IMR-90 (cell line): ENCODE results near the gene HSPD1. TPM values are rescaled to one million over a fixed set of nuclear protein-coding genes. Genes with fewer than 3 reads are reported as not detected.

ENCODE experiments used
- ATAC-seq: fragments of 200-7000 bp; cut with Tn5 transposase; 2 replicates; pipeline ENCODE4 v1.9.1; 2020; ENCODE audit warnings: low read depth, mild to moderate bottlenecking, moderate library complexity
- BruUV-seq: library from RNA; stranded (reverse); fragments of 400-500 nt; replicated peaks from 2 replicates; lab custom pipeline; 2021; lab: Mats Ljungman, UMichigan
- CTCF ChIA-PET: fragments of 300-600 bp; formaldehyde crosslinking; extraction: SDS; loops from one replicate; lab custom pipeline; 2021; ENCODE audit warnings: antibody characterized with exemption; lab: Yijun Ruan, JAX
- POLR2A ChIA-PET: fragments of 300-600 bp; sonication (Branson Sonifier 250); formaldehyde crosslinking; loops from one replicate; lab custom pipeline; 2022; ENCODE audit warnings: antibody characterized with exemption; ENCODE audit not compliant: unreplicated experiment; lab: Charles Lee
- DNase-seq: peaks from one replicate; pipeline ENCODE4 v3.0.0; 2013
- H2AFZ ChIP-seq: replicated peaks from 2 replicates; pipeline ENCODE3; 2013; ENCODE audit warnings: low read length, mild to moderate bottlenecking; ENCODE audit not compliant: poor library complexity
- H2AK5ac ChIP-seq: 2 replicates; pipeline ENCODE4 v1.6.1; 2013; ENCODE audit warnings: low read depth, low read length, inconsistent platforms
- H2AK9ac ChIP-seq: replicated peaks from 2 replicates; pipeline ENCODE3; 2013; ENCODE audit warnings: mild to moderate bottlenecking, low read depth, low read length, moderate library complexity; ENCODE audit not compliant: poor library complexity
- H2BK120ac ChIP-seq: 2 replicates; pipeline ENCODE4 v1.6.1; 2013; ENCODE audit warnings: low read depth, low read length, inconsistent platforms
- H2BK15ac ChIP-seq: 3 replicates; pipeline ENCODE4 v1.6.1; 2013; ENCODE audit warnings: low read depth, low read length, inconsistent platforms
- H2BK20ac ChIP-seq: 2 replicates; pipeline ENCODE4 v1.6.1; 2013; ENCODE audit warnings: low read depth, mild to moderate bottlenecking, inconsistent platforms, low read length, moderate library complexity
- H2BK5ac ChIP-seq: 2 replicates; pipeline ENCODE4 v1.6.1; 2013; ENCODE audit warnings: mild to moderate bottlenecking, low read depth, low read length, inconsistent platforms; ENCODE audit not compliant: poor library complexity, severe bottlenecking
- H3K14ac ChIP-seq: replicated peaks from 2 replicates; pipeline ENCODE4 v1.6.1; 2013; ENCODE audit warnings: low read depth, low read length, inconsistent platforms
- H3K18ac ChIP-seq: 2 replicates; pipeline ENCODE4 v1.6.1; 2013; ENCODE audit warnings: low read depth, low read length, control low read depth
- H3K23ac ChIP-seq: 2 replicates; pipeline ENCODE4 v1.6.1; 2013; ENCODE audit warnings: low read depth, low read length, inconsistent platforms
- H3K27ac ChIP-seq: 2 replicates; pipeline ENCODE4 v1.5.1; 2013; ENCODE audit warnings: mild to moderate bottlenecking, control low read depth, low read length; ENCODE audit not compliant: insufficient read depth
- H3K27me3 ChIP-seq: 2 replicates; pipeline ENCODE4 v1.6.1; 2013; ENCODE audit warnings: low read length; ENCODE audit not compliant: control insufficient read depth, insufficient read depth
- H3K36me3 ChIP-seq: 2 replicates; pipeline ENCODE4 v1.6.1; 2013; ENCODE audit warnings: low read length, mixed read lengths; ENCODE audit not compliant: control insufficient read depth, insufficient read depth
- H3K4ac ChIP-seq: 2 replicates; pipeline ENCODE4 v1.6.1; 2013; ENCODE audit warnings: low read depth, low read length, inconsistent platforms
- H3K4me1 ChIP-seq: 2 replicates; pipeline ENCODE4 v1.6.1; 2013; ENCODE audit warnings: low read length, mixed read lengths; ENCODE audit not compliant: control insufficient read depth, insufficient read depth
- H3K4me2 ChIP-seq: 2 replicates; pipeline ENCODE4 v1.6.1; 2013; ENCODE audit warnings: low read depth, mild to moderate bottlenecking, control low read depth, low read length, moderate library complexity
- H3K4me3 ChIP-seq: 2 replicates; pipeline ENCODE4 v1.5.1; 2013; ENCODE audit warnings: low read depth, mild to moderate bottlenecking, control low read depth, low read length, moderate library complexity; ENCODE audit not compliant: insufficient read depth
- H3K56ac ChIP-seq: 2 replicates; pipeline ENCODE4 v1.6.1; 2013; ENCODE audit warnings: low read length, inconsistent platforms; ENCODE audit not compliant: insufficient read depth; ENCODE audit errors: extremely low read depth
- H3K79me1 ChIP-seq, 2 experiments: 2 replicates each; pipeline ENCODE4 v1.6.1; 2013; ENCODE audit warnings: low read length in 2 of 2, inconsistent platforms in 1 of 2, low read depth in 1 of 2
- H3K9ac ChIP-seq: 2 replicates; pipeline ENCODE4 v1.6.1; 2013; ENCODE audit warnings: low read depth, low read length, control low read depth
- H3K9me1 ChIP-seq: 2 replicates; pipeline ENCODE4 v1.6.1; 2013; ENCODE audit warnings: low read length, inconsistent platforms; ENCODE audit not compliant: insufficient read depth
- H3K9me3 ChIP-seq: 2 replicates; pipeline ENCODE4 v1.6.1; 2013; ENCODE audit warnings: low read length; ENCODE audit not compliant: control insufficient read depth, insufficient read depth
- H4K20me1 ChIP-seq: 2 replicates; pipeline ENCODE4 v1.6.1; 2013; ENCODE audit warnings: low read length, inconsistent platforms; ENCODE audit not compliant: insufficient read depth
- H4K5ac ChIP-seq: 2 replicates; pipeline ENCODE4 v1.6.1; 2013; ENCODE audit warnings: mild to moderate bottlenecking, low read depth, low read length, control low read depth
- H4K8ac ChIP-seq, 2 experiments: 2 replicates each; pipeline ENCODE4 v1.6.1; 2013; ENCODE audit warnings: low read depth in 2 of 2, low read length in 2 of 2, control low read depth in 1 of 2, inconsistent platforms in 1 of 2
- H4K91ac ChIP-seq: 2 replicates; pipeline ENCODE4 v1.6.1; 2013; ENCODE audit warnings: low read depth, low read length, inconsistent platforms; ENCODE audit not compliant: insufficient read depth
- CEBPB ChIP-seq: IDR thresholded peaks from 2 replicates; pipeline ENCODE4 v1.6.1; 2012; ENCODE audit warnings: low read depth, low read length, improper control_type of control experiment
- FOS ChIP-seq: fragments of 150-350 bp; IDR thresholded peaks from 2 replicates; pipeline ENCODE4 v1.6.1; 2016; ENCODE audit warnings: low read depth, low read length
- MAZ ChIP-seq: IDR thresholded peaks from 2 replicates; pipeline ENCODE4 v1.6.1; 2012; ENCODE audit warnings: low read depth, mild to moderate bottlenecking, low read length, improper control_type of control experiment, moderate library complexity, borderline replicate concordance
- MXI1 ChIP-seq: IDR thresholded peaks from 2 replicates; pipeline ENCODE4 v1.6.1; 2012; ENCODE audit warnings: low read depth, mild to moderate bottlenecking, low read length, moderate library complexity, borderline replicate concordance
- POLR2A ChIP-seq: IDR thresholded peaks from 2 replicates; pipeline ENCODE4 v1.6.1; 2012; ENCODE audit warnings: mild to moderate bottlenecking, low read depth, low read length
- RCOR1 ChIP-seq: IDR thresholded peaks from 2 replicates; pipeline ENCODE4 v1.6.1; 2012; ENCODE audit warnings: mild to moderate bottlenecking, low read length, improper control_type of control experiment; ENCODE audit not compliant: insufficient replicate concordance
- RFX5 ChIP-seq: IDR thresholded peaks from 2 replicates; pipeline ENCODE4 v1.8.0; 2012; ENCODE audit warnings: low read depth, mild to moderate bottlenecking, low read length, moderate library complexity
- SMC3 ChIP-seq: fragments of 150-350 bp; IDR thresholded peaks from 2 replicates; pipeline ENCODE4 v1.6.1; 2016; ENCODE audit warnings: low read depth, mild to moderate bottlenecking, antibody characterized with exemption, low read length, moderate library complexity
- WGBS, 2 experiments: methylation state at CpG; one replicate each; pipeline versions ENCODE4 v1.1.5 to v1.1.7; 2013; ENCODE audit warnings: missing lambda C conversion rate in 2 of 2; ENCODE audit not compliant: insufficient read length in 1 of 2; ENCODE audit errors: extremely low coverage in 2 of 2; 5-methylcytosine and 5-hydroxymethylcytosine counted together
- dilution Hi-C: fragments of 300-500 bp; cut with HindIII; formaldehyde crosslinking; loops from one replicate; pipeline ENCODE4 v1.14.3; 2018; ENCODE audit warnings: low sequenced_read_pairs; ENCODE audit not compliant: unreplicated experiment
- in situ Hi-C: fragments of 300-500 bp; cut with MboI; formaldehyde crosslinking; loops from 3 replicates; pipeline ENCODE4 v1.14.3; 2019; ENCODE audit warnings: low sequenced_read_pairs, inconsistent platforms, mixed read lengths
- intact Hi-C: fragments of 100-400 bp; cut with micrococcal nuclease; formaldehyde crosslinking; loops from 2 replicates; pipeline ENCODE4 v1.10.0; 2022
- polyA plus RNA-seq, 3 experiments: library from polyadenylated mRNA; depleted of rRNA; stranded (reverse); fragments of >200 nt; gene quantifications; 2 replicates each; pipeline ENCODE4 v1.2.3, GENCODE V29; 2012; ENCODE audit warnings: low replicate concordance in 1 of 3
- total RNA-seq: library from RNA; depleted of rRNA; stranded (reverse); fragments of >200 nt; gene quantifications from 2 replicates; pipeline ENCODE4 v1.2.3, GENCODE V29; 2012
- TF ChIP-seq, protein P1 (sequence below): conservative IDR thresholded peaks from 2 replicates; pipeline ENCODE4 v1.5.1; 2012; ENCODE audit warnings: mild to moderate bottlenecking, low read depth, low read length, improper control_type of control experiment

HSPD1 gene
- total and polyA plus RNA-seq, 2 of the 4 experiments (the other 2 are of a cell fraction) = 171 TPM

DNA sequence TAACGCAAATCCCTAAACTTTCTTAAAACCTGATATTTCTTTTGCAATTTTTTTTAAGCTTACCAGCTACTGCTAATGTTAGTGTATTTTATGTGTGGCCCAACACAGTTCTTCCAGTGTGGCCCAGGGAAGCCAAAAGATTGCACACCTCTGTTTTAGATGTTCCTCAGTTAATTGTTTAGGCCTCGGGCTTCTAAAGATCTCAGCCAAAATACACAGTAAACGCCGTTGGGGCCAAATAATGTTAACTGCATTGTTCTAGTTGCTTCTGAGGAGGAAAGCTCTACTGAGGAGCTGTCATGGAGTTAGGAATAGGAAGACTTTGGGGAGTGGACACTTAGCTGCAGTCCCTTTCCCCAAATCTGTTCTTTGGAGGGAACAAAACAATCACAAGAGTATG is 2.6 kb upstream of the HSPD1 start:
- no peak overlapping the region for H3K4ac ChIP-seq
- no peak for DNase-seq
- H4K91ac ChIP-seq = no peak overlapping the region
- H3K4me1 ChIP-seq = 0 out of 2 replicates have a peak, but pooled peaks cover 1% of the 10 kb centered on the region
- no peak overlapping the region for H3K4me3 ChIP-seq
- intact Hi-C loops (no loop called here), in situ Hi-C loops (loop anchor here (10.0 kb wide), 1 partner anchor 273 kb away; no protein-coding TSS in a partner anchor), dilution Hi-C loops (no loop called here)
- ATAC-seq = no peak
- no TSS peak for BruUV-seq
- WGBS, 2 experiments = no CpG with 5 or more reads among the region's 4 CpGs
- no peaks in the 10 kb centered on the region for H3K9me1 ChIP-seq
- peaks cover 11 to 35% of the 10 kb centered on the region in 2 experiments for H3K79me1 ChIP-seq
- H3K14ac ChIP-seq = no peak overlapping the region; the same call in 1 of the 2 replicates
- TF ChIP-seq POLR2A (no peak), RFX5 (no peak), MAZ (no peak), MXI1 (no peak), FOS (no peak), CEBPB (no peak), RCOR1 (no peak), SMC3 (no peak)
- TF ChIP-seq, protein P1, sequence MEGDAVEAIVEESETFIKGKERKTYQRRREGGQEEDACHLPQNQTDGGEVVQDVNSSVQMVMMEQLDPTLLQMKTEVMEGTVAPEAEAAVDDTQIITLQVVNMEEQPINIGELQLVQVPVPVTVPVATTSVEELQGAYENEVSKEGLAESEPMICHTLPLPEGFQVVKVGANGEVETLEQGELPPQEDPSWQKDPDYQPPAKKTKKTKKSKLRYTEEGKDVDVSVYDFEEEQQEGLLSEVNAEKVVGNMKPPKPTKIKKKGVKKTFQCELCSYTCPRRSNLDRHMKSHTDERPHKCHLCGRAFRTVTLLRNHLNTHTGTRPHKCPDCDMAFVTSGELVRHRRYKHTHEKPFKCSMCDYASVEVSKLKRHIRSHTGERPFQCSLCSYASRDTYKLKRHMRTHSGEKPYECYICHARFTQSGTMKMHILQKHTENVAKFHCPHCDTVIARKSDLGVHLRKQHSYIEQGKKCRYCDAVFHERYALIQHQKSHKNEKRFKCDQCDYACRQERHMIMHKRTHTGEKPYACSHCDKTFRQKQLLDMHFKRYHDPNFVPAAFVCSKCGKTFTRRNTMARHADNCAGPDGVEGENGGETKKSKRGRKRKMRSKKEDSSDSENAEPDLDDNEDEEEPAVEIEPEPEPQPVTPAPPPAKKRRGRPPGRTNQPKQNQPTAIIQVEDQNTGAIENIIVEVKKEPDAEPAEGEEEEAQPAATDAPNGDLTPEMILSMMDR = no peak
- H2BK15ac ChIP-seq = no peak overlapping the region
- H2BK5ac ChIP-seq = no peak overlapping the region
- H2BK20ac ChIP-seq = no peak overlapping the region
- H3K27ac ChIP-seq = no peak overlapping the region
- no peak overlapping the region for H3K9ac ChIP-seq
- no peak overlapping the region for H4K8ac ChIP-seq
- ChIA-PET POLR2A (no interaction called here), CTCF (interaction anchor here (0.6 kb wide), 1 partner anchor 66 kb away, joined by 3 read pairs; no protein-coding TSS in a partner anchor)
- H3K56ac ChIP-seq = no peak overlapping the region
- H3K9me3 ChIP-seq = no peaks in the 10 kb centered on the region
- H3K27me3 ChIP-seq = no peaks in the 10 kb centered on the region
- H2AK9ac ChIP-seq = no peak overlapping the region
- no peak overlapping the region for H2AFZ ChIP-seq
- no peak overlapping the region for H4K5ac ChIP-seq
- no peak overlapping the region for H2AK5ac ChIP-seq
- no peak overlapping the region for H2BK120ac ChIP-seq
- peak overlapping the region; percentile 53; the same call in 1 of the 2 replicates for H3K23ac ChIP-seq
- no peak overlapping the region; the same call in 1 of the 2 replicates for H3K4me2 ChIP-seq
- peaks cover 30% of the 10 kb centered on the region for H4K20me1 ChIP-seq
- no peak overlapping the region for H3K18ac ChIP-seq
- H3K36me3 ChIP-seq = peaks cover 11% of the 10 kb centered on the region
